GM21786 (cell line): Measurements from ENCODE around the gene GTF3C1.
A peak's percentile ranks its signal among the peaks of the same experiment; 100 is the strongest.

Source experiments
- ATAC-seq: cut with Tn5 transposase; IDR thresholded peaks from one replicate; pipeline ENCODE4 v1.9.1; 2021; ENCODE audit not compliant: unreplicated experiment

The GTF3C1 gene

GRCh38 chr16:27430512-27430911 is 119.2 kb downstream of the GTF3C1 start:
- ATAC-seq: no peak

- no peak for ATAC-seq
These were observed 119.7 kb downstream of the GTF3C1 start for GRCh38 chr16:27429981-27430441.

DNA sequence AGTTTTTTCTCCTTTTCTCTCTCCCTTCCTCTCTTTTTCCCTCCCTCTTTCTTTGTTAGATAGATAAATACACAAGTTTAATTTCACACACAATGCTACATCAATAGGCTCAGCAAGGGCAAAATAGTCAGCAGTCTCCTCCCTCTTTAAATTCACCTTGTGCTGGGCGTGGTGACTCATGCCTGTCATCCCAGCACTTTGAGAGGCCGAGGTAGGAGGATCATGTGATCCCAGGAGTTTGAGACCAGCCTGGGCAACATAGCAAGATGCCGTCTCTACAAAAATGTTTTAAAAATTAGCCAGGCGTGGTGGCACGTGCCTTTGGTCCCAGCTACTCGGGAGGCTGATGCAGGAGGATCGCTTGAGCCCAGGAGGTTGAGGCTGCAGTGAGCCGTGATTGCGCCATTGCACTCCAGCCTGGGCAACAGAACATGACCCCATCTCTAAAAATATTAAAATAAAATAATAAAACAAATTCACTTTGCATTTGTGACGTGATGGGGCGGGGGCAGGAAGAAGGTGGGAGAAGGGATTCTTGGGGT is 120.3 kb downstream of the GTF3C1 start:
- ATAC-seq: no peak

DNA sequence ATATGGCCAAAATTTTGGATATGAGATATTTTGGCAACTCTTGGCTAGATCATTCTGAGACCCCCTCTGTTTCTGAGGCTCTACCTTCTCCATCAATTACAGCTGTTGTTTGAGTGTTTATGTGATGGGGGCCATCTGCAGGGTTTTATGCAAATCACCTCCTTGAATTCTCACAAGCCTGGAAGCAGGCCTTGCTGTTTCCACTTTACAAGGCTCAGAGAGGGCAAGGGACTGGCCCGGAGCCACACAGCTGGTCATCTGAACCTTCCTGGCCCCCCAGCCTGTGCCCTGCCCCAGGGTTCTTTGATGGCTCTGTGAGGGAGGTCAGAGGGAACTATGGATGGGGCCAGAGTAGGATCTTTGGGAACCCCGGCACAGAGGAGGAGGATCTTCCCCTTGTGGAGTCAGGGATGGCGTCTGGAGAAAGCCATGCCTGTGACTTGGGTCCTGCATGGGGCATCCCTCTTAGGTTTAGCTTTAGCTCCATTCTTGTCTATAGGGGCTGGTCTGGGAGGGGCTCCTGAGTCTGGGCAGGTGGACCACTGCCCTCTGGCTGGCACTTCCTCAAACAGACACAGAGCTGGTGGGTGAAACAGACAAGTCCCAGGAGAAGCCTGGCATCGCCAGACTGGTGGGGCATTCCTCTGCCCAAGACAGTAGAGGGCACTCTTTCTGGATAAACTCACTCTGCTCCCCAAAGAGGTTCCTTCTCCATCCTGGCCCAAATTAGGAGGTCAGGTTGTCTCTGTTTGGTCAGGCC is 121.5 kb downstream of the GTF3C1 start:
- no peak for ATAC-seq

DNA sequence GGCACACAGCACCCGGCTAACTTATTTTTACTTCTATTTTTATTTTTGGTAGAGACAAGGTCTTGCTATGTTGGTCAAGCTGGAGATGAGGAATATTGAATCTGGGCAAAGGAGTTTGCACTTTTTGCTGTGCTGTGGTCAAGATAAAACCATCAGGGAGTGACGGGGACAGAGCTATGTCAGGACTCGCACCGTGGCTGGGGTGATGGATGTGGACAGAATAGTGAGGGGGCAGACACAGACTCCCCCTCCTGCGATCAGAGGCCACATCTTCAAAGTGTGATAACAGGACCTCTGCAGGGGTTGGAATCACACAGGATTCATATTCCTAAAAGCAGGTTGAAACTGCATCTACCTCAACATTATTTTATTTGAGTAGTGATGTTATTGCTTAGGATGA is 122.2 kb downstream of the GTF3C1 start:
- ATAC-seq: no peak

GRCh38 chr16:27426423-27427408 is 123.0 kb downstream of the GTF3C1 start:
- peak; percentile 64 for ATAC-seq

DNA sequence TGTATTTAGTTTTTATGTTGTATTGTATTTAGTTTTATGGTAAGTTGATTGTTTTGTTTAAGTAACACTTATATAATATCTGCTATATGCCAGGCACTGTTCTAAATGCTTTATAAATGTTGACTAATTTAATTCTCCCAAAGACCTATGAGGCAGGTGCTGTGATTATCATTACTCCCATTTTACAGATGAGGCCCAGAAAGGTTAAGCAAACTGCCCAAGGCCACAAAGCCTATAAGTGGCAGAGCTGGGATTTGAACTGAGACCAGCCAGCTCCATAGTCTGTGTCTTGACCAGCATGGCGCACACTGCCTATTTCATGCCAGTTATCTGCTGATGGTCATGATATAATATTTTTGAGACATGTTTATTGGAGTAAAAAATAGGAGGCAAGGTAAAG is 123.8 kb downstream of the GTF3C1 start:
- peak; percentile 2 for ATAC-seq

DNA sequence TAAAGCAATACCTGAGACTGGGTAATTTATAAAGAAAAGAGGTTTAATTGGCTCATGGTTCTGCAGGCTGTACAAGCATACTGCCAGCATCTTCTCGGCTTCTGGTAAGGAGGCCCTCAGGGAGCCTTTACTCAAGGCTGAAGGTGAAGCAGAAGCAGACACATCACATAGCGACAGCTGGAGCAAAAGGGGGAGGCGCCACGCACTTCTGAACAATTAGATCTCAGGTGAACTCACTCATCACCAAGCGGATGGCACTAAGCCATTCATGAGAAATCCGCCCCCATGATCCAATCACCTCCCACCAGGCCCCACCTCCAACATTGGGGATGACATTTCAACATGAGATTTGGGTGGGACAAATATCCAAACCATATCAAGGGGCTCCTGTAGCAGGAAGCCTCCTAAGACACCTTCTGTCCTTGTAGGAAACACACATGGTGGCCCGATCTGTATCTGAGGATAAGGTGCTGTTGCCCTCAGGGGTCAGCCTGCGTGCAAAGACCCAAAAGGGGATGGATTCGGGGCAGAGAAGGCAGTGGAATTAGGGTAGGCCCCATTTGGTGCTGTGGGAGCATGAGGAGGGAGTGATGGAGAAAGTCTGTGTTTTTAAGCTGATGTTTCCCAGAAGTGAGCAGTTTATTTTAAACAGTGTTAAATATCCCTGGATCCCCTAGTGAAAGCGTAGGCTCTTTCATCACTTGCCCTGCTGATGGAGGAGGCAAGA is 124.8 kb downstream of the GTF3C1 start:
- ATAC-seq: no peak

GRCh38 chr16:27421961-27422740 is 127.6 kb downstream of the GTF3C1 start:
- no peak for ATAC-seq

DNA sequence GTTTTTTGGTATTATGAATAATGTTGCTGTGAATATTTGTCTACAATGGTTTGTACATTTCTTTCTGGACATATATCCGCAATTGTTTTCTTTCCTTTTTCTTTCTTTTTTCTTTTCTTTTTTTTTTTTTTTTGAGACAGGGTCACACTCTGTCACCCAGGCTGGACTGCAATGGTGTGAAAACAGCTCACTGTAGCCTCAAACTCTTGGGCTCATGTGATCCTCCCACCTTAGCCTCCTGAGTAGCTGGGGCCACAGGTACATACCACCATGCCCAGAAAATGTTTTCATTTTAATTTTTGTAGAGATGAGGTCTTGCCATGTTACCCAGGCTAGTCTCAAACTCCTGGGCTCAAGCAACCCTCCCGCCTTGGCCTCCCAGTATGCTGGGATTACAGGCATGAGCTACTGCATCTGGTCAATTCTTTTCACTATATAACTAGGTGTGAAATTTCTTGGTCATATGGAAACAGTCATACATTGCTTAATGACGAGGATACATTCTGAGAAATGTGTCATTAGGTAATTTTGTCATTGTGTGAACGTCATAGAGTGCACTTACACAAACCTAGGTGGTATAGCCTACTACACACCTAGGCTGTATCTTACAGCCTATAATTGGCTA is 132.6 kb downstream of the GTF3C1 start:
- ATAC-seq: no peak

GRCh38 chr16:27414788-27415431 is 134.8 kb downstream of the GTF3C1 start:
- no peak for ATAC-seq

- ATAC-seq: no peak
These were observed 135.8 kb downstream of the GTF3C1 start for GRCh38 chr16:27413956-27414355.

DNA sequence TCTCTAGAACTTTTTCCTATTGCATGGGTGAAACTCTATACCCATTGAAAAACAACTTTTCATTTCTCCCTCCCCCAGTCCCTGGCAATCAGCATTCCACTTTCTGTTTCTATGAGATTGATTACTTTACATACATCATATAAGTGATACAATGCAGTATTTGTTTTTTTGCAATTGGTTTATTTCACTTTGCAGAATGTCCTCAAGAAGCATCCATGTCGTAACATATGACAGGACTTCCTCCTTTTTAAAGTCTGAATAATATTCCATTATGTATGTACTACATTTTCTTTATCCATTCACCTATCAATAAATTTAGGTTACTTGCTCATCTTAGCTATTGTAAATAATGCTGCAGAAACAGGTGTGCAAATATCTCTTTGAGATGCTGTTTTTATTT is 139.0 kb downstream of the GTF3C1 start:
- no peak for ATAC-seq
